ENCODE measurements around the gene CAMTA1. TPM values are rescaled to one million over a fixed set of nuclear protein-coding genes. Genes with fewer than 3 reads are reported as not detected.

CAMTA1 gene
- total RNA-seq, 1 donor from 2014 or later = 62.9 TPM

DNA sequence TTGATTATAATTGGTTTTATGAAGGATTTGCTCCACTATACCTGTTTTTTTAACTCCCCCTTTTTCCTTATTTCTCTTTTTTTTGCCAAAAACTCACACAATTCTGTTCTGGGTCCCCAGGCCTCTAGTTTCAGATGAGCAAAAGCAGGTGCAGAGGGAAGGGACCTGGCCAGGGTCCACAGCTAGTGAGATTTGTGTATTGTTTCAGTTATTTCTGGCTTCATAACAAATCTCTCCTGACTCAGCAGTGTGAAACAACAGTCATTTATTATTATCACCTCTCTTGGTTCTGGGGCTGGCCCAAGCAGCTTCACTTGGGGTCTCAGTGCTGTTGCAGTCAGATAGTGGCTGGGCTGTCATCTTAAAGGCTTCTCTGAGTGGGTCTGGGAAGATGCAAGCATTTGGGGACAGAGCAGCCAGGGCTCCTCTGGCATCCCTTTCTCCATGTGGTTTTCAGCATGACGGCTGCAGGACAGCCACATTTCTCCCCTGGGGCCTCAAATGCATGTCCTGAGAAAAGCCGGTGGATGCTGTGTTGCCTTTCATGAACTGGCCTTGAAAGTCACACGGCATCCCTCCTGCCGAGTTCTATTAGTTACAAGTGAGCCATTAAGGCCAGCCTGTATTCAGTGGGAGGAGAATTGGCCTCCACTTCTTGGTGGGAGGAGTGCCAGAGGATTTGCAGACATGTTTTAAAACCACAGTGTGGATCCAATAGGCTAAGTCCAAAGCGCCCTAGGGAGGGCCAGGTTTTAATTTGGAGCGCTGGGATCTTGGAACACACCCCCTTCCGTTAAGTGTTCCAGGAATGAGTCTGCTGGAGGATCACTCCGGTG, 137.1 kb downstream of the CAMTA1 start:
- Histone ChIP-seq H3K4me3 (no peak overlapping the region), H3K27me3 (no peaks in the 10 kb centered on the region), H3K27ac (no peak overlapping the region), H3K4me1 (peaks cover 15% of the 10 kb centered on the region), H3K36me3 (no peaks in the 10 kb centered on the region), H3K9me3 (no peaks in the 10 kb centered on the region)
- intact Hi-C loops (cut with DNase I) = no loop called here
- DNase-seq (ENCODE audit: extremely low spot score in 2 of 2) = no peak
- TF ChIP-seq, protein P1, sequence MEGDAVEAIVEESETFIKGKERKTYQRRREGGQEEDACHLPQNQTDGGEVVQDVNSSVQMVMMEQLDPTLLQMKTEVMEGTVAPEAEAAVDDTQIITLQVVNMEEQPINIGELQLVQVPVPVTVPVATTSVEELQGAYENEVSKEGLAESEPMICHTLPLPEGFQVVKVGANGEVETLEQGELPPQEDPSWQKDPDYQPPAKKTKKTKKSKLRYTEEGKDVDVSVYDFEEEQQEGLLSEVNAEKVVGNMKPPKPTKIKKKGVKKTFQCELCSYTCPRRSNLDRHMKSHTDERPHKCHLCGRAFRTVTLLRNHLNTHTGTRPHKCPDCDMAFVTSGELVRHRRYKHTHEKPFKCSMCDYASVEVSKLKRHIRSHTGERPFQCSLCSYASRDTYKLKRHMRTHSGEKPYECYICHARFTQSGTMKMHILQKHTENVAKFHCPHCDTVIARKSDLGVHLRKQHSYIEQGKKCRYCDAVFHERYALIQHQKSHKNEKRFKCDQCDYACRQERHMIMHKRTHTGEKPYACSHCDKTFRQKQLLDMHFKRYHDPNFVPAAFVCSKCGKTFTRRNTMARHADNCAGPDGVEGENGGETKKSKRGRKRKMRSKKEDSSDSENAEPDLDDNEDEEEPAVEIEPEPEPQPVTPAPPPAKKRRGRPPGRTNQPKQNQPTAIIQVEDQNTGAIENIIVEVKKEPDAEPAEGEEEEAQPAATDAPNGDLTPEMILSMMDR (IDR thresholded peaks at IDR 0.05) = no peak
- TF ChIP-seq POLR2AphosphoS5 (IDR thresholded peaks at IDR 0.05; ENCODE audit: insufficient read depth in 1 of 2, low read depth in 1 of 2) (peak in 1 of 2 donors; percentile 39), POLR2A (IDR thresholded peaks at IDR 0.05) (no peak)

DNA sequence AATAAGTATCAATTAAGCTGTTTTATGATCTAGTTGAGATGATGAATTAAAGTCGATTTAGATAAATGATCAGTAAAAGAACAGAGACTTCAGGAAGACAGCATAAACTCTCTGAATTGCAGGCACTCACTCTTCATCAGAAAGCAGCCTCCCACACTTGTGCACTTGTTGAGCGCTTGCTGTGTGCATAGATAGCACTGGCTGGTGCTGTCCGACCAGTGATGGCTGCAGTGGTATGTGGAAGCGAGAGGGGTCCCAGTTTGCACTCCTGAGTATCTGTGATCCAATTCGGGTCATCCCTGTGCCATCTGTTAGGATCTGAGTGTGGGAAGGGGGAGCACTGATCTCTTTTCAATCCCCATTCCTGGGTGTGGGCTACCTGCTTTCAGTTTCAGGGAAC, 137.8 kb downstream of the CAMTA1 start:
- intact Hi-C loops (cut with DNase I) = no loop called here
- H3K27ac ChIP-seq = no peak overlapping the region
- no peak for TF ChIP-seq POLR2AphosphoS5 (IDR thresholded peaks at IDR 0.05; ENCODE audit: insufficient read depth in 1 of 2, low read depth in 1 of 2)
- TF ChIP-seq, protein P1 (IDR thresholded peaks at IDR 0.05) = no peak
- TF ChIP-seq POLR2A (IDR thresholded peaks at IDR 0.05) = no peak

DNA sequence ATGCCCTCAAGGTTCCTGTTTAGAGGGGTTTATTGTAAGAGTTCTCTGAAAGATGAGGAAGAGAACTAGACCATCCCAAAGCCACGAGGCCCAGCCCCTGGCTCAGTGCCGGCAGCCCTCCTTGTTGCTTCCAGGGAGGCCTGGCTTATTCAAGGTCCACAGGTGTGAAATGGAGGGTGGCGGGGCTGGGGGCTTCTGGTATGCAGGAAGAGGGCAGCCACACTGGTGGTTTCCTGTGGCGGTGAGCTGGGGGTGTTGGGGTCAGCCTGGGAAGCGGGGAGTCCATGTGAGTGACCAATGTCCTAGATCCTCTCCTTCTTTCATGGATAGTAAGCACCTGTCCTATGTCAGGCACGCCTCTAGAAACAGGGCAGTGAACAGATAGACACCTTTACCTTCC, 138.2 kb downstream of the CAMTA1 start:
- H3K4me3 ChIP-seq = no peak overlapping the region
- intact Hi-C loops (cut with DNase I) = no loop called here
- H3K9me3 ChIP-seq = no peaks in the 10 kb centered on the region
- DNase-seq (ENCODE audit: extremely low spot score in 2 of 2) = no peak
- H3K27me3 ChIP-seq = no peaks in the 10 kb centered on the region
- peaks cover 15% of the 10 kb centered on the region for H3K4me1 ChIP-seq
- H3K27ac ChIP-seq = no peak overlapping the region
- no peak for TF ChIP-seq POLR2AphosphoS5 (IDR thresholded peaks at IDR 0.05; ENCODE audit: insufficient read depth in 1 of 2, low read depth in 1 of 2)
- no peak for TF ChIP-seq POLR2A (IDR thresholded peaks at IDR 0.05)
- no peaks in the 10 kb centered on the region for H3K36me3 ChIP-seq

More for the DNA sequence above, 137.8 kb downstream of the CAMTA1 start:
- Histone ChIP-seq H3K36me3 (no peaks in the 10 kb centered on the region), H3K9me3 (no peaks in the 10 kb centered on the region), H3K27me3 (no peaks in the 10 kb centered on the region), H3K4me3 (no peak overlapping the region), H3K4me1 (peaks cover 15% of the 10 kb centered on the region)
- no peak for DNase-seq (ENCODE audit: extremely low spot score in 2 of 2)

DNA sequence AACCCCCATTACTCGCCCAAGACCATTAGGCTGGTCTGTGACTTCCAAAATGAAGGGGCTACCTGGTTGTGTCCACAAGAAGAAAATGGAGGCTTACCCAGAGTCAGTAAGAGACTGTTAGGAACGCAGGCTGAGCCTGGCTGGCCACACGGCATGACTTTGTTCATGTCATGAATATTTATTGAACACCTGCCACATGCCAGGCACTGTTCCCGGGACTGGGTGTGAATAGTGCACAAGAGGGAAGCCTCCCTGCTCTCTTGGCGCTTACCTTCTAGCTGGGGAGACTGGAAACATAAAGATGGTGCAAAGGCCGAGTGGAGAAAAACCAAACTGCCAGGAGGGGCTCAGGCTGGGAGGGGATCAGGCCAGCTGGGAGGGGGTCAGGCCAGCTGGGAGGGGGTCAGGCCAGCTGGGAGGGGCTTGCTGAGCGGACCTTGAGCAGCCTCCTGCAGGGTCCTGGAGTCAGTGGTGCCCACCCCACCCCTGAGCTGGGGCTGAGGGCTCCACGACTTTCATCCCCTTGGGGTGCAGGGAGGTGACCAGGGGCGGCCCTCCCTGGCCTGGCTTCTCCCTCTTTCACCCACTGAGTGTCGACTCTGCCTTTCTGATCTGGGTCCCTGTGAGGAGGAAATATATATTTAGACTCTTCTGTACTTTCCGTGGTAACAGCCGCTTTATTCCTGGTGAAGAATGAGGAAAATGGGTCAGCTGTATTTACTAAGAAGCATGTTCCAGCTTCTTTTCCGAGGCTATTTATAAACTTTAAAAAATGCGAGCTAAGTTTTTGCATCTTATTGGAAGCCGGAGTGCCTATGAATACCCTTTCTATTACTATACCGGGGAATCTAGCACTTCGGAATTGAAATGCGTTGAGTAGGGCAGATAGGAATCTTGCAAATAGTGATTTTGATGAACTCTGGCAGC, 139.0 kb downstream of the CAMTA1 start:
- Histone ChIP-seq H3K27me3 (no peaks in the 10 kb centered on the region), H3K4me1 (peaks cover 15% of the 10 kb centered on the region), H3K4me3 (no peak overlapping the region), H3K9me3 (no peaks in the 10 kb centered on the region), H3K36me3 (no peaks in the 10 kb centered on the region), H3K27ac (no peak overlapping the region)
- DNase-seq (ENCODE audit: extremely low spot score in 2 of 2) = no peak
- intact Hi-C loops (cut with DNase I) = no loop called here
- no peak for TF ChIP-seq POLR2AphosphoS5 (IDR thresholded peaks at IDR 0.05; ENCODE audit: insufficient read depth in 1 of 2, low read depth in 1 of 2)
- no peak for TF ChIP-seq POLR2A (IDR thresholded peaks at IDR 0.05)
- TF ChIP-seq, protein P1 (IDR thresholded peaks at IDR 0.05) = no peak

DNA sequence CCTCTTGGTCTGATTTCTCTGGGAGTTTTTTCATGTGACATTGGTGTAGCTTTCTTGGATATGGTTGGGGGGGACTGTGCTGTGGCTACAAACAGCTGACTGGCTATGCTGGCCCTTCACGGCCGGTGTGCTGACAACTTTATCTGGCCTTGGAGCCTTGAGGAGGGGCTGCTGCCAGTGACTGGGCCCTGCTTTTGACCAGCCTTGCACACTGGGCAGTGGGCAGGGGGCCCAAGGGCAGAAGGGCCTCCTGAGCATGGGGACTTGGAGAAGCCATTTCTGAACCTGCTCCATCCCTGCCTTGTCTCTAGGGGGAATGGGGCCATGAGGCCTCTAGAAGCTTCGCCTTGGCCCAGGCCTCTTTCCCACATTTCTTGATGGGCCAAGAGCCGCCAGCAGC, 139.6 kb downstream of the CAMTA1 start:
- DNase-seq (ENCODE audit: extremely low spot score in 2 of 2) = no peak
- no peaks in the 10 kb centered on the region for H3K9me3 ChIP-seq
- no peaks in the 10 kb centered on the region for H3K36me3 ChIP-seq
- peaks cover 15% of the 10 kb centered on the region for H3K4me1 ChIP-seq
- H3K27ac ChIP-seq = no peak overlapping the region
- no peak for TF ChIP-seq POLR2A (IDR thresholded peaks at IDR 0.05)
- no peak for TF ChIP-seq POLR2AphosphoS5 (IDR thresholded peaks at IDR 0.05; ENCODE audit: insufficient read depth in 1 of 2, low read depth in 1 of 2)
- TF ChIP-seq, protein P1 (IDR thresholded peaks at IDR 0.05) = no peak
- intact Hi-C loops (cut with DNase I) = no loop called here
- H3K4me3 ChIP-seq = no peak overlapping the region
- H3K27me3 ChIP-seq = no peaks in the 10 kb centered on the region
